GM10847 (cell line): ENCODE measurements around the gene PARD3.

ENCODE experiments used
- POLR2A ChIP-seq: IDR thresholded peaks from 2 replicates; pipeline ENCODE4 v1.6.1; 2011; ENCODE audit not compliant: insufficient read length; ENCODE audit errors: extremely low read depth

PARD3 gene

GRCh38 chr10:34593930-34594329 is 221.2 kb downstream of the PARD3 start:
- no peak for TF ChIP-seq POLR2A

- TF ChIP-seq POLR2A: no peak
Measured at GRCh38 chr10:34593374-34593890, 221.7 kb downstream of the PARD3 start.

GRCh38 chr10:34590793-34591192 is 224.3 kb downstream of the PARD3 start:
- no peak for TF ChIP-seq POLR2A

DNA sequence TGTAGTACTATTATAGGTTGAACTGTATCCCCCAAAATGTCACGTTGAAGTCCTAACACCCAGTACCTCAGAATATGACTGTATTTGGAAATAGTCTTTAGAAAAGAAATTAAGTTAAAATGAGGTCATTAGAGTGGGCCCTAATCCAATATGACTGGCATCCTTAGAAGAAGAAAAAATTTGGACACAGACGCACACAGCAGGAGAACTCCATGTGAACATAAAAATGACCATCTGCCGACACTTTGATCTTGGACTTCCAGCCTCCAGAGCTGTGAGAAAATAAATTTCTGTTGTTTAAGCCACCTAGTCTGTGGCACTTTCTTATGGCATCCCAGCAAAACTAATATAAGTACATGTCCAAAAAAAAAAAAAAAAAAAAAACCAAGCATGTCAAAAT is 225.8 kb downstream of the PARD3 start:
- no peak for TF ChIP-seq POLR2A

DNA sequence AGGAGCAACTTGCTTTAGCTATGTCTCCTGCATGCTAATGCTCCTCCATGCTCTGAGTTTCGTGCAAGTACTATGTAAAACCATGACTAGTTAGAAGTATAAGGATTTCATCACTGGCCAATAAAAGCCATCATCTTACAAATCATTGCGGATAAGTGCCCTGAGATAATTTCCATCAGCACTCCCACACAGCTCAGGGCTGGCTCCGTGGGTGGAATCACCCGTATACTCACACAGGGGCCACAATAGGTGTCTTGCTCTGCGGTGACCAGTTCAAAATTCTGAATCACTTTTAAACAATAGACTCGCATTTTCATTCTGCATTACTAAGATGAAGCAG is 227.4 kb downstream of the PARD3 start:
- TF ChIP-seq POLR2A: no peak

- TF ChIP-seq POLR2A: no peak
Measured at GRCh38 chr10:34587002-34587679, 228.0 kb downstream of the PARD3 start.

DNA sequence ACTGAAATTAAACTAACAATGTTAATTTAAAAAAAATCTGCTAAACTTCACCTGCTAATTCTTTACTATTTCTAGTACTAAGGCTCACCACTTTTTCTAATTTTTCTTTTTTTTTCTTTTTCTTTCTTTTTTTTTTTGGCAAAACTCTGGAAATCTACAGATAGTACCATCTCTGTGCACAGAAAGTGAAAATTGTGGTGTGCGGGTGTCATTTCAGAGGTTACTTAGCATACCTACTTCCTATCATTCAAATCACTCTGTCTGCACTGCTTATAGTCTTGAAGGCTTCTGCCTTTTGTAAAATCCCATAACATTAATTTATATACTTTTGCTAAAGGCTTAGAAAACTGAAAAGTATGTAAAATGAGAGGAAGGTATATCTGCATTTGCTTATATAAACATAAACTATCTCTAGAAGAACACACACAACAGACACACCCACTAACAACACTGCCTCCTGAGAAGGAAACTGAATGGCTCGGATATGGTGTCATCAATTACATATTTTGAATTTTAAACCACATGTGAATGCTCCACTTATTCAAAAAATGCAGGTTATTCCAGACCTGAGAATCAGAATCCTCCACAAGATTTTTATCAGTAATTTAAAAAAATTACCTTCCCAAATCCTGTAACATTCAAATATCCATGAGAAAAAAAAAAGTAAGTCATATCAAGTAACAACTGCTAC is 229.5 kb downstream of the PARD3 start:
- TF ChIP-seq POLR2A: no peak

- no peak for TF ChIP-seq POLR2A
Measured at GRCh38 chr10:34584164-34584563, 230.9 kb downstream of the PARD3 start.

DNA sequence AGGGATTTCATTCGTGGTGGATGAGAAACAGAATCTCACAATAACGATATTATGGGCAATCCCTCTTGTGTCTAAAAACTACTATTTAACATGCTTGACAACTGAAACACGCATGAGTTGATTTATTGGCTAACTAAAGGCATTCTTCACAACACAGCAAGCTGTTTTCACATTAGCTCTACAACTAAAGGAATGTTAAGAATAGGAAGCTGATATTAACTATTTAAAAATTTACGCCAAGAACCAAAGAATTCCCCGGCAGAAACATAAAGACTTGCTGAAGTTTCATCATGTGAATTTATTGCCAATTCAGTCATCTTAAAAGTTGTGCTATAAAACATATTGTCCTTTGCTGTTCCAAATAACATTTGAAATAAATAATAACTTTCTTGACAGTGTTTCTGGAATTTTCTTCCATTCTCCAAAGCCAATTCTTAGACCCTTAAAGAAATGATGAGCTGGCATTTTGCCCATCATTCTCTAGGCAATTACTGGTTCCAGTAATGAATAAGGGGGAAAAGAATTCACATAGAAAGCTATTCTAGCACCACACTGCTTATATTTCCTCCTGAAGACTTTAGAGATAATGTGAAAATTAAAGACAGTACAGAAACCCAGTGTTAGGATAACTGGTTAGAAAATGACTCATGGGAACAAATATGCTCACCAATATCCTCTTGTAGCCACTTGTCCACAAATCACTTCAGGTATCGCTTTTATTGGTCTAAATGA is 233.1 kb downstream of the PARD3 start:
- TF ChIP-seq POLR2A: no peak

- no peak for TF ChIP-seq POLR2A
Measured at GRCh38 chr10:34580643-34581042, 234.5 kb downstream of the PARD3 start.

DNA sequence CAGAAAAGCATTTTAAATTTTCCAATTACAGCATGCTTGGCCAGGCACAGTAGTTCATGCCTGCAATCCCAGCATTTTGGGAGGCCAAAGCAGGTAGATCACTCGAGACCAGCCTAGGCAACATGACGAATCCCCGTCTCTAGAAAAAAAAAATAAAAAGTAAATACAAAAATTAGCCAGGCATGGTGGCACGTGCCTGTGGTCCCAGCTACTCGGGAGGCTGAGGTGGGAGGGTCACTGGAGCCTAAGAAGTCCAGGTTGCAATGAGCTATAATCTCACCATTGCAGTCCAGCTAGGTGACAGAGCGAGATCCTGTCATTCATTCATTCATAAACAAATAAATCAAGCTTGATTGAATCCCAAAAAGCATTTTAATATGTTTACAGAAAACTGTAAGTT is 234.9 kb downstream of the PARD3 start:
- TF ChIP-seq POLR2A: no peak

- no peak for TF ChIP-seq POLR2A
Measured at GRCh38 chr10:34578468-34578867, 236.6 kb downstream of the PARD3 start.

GRCh38 chr10:34576797-34577196 is 238.3 kb downstream of the PARD3 start:
- TF ChIP-seq POLR2A: no peak

DNA sequence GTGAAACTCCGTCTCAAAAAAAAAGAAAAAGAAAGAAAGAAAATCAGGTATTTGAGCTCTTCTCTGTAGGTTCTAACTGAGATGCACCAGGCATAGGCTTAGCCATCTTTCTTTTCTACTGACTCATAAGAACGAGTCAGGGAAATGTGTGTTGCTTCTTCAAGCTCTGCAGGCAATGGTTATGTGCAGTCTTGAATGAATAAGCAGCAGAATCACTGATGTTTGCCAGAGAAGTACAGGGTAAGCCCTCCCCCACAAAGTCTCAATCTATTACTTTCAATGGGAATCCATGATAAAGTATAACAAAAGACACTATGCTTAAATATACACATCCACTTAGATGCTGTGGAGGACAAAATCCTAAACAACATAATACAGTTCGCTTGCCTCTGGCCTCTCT is 239.2 kb downstream of the PARD3 start:
- no peak for TF ChIP-seq POLR2A

DNA sequence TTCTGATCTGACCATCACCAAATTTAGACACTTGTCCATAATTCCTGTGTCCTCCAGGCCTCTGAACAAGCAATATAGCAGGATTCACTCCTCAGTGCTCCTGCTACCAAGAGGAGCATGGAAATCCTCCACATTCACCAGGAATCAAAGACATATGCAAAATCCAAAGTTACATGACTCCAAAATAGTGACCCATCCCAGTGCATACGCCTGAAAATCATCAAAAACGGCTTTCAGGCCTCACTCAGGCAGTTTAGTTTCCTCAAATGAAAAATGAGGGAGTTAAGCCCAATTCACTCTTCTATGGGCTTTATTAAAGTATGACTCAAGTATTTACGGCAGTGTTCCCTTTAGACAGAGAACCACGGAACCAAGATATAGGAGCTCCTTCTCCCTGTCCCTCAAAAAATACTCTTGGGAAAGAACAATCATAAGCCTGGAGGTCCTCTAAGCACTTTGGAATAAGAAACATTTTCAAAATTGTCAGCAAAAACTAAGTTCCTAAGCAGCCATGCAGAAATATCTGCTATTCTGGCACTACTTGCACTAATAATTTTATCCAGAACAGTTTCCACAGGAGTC is 240.7 kb downstream of the PARD3 start:
- no peak for TF ChIP-seq POLR2A

DNA sequence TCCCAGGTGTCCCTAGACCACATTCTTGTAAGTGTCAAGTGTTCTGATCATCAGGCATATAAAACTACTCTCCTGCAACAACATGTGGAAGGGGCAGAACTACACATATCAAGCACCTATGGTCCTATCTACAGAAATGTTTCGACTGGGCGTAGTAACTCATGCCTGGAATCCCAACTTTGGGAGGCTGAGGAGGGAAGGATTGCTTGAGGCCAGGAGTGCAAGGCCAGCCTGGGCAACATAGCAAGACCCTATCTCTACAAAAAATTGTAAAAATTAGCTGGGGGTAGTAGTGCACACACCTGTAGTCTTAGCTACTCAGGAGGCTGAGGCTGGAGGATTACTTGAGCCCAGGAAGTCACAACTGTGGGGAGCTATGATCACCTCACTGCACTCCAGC is 244.2 kb downstream of the PARD3 start:
- TF ChIP-seq POLR2A: no peak
